Anterior cingulate cortex (tissue), 58 donors: ENCODE results near the gene MAGI3.
"Not testable (repeated sequence)": the region's sequence is repeated elsewhere in the genome, so short reads cannot be mapped to it uniquely, and the experiment has no call there.

Source experiments
- DNase-seq, 58 donors: peaks; one replicate each; lab custom pipeline; 2025; lab: John Stamatoyannopoulos, UW

MAGI3 gene

DNA sequence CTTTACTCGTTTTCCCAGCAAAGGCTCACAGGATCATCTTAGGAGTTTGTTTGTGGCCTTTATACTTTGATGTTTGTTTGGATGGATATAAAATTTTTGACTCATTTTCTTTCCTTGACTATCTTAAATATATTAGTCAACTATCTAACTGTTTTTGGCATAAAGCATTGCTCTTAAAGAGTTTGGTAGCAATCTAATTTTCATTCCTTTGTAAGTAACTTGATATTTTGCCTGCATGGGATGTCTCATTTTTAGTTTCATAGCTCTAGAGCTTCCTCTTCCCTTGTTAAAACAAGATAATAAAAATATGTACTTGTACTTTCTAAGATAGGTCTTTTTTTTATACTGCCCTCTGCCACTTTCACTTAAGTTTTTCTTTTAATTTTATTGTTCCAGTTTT lies 161.9 kb downstream of the MAGI3 start:
- DNase-seq, result no peak

DNA sequence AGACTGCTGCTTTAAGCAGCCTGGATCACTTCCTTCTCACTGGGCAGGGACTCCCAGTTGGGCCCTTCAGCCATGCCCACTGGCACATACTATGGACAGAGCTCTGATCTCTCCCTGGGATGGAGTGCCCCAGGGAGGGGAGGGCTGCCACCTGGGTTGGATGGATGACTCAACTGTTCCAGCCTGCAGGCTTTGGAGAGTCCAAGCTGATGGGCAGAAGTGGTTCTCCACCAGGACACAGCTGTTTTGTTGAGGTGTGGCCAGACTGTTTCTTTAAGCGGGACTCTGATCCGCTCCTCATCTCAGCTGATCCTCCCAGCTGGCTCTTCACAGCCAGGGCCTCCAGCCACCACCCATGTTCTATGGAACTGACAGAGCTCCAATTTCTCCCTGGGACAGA lies 166.9 kb downstream of the MAGI3 start:
- no peak for DNase-seq

GRCh38 chr1:113565621-113566020 lies 175.3 kb downstream of the MAGI3 start:
- no peak for DNase-seq

GRCh38 chr1:113567427-113567826 lies 177.1 kb downstream of the MAGI3 start:
- DNase-seq, result no peak

- not testable (repeated sequence) for DNase-seq
These were observed 185.5 kb downstream of the MAGI3 start for GRCh38 chr1:113575744-113576260.

DNA sequence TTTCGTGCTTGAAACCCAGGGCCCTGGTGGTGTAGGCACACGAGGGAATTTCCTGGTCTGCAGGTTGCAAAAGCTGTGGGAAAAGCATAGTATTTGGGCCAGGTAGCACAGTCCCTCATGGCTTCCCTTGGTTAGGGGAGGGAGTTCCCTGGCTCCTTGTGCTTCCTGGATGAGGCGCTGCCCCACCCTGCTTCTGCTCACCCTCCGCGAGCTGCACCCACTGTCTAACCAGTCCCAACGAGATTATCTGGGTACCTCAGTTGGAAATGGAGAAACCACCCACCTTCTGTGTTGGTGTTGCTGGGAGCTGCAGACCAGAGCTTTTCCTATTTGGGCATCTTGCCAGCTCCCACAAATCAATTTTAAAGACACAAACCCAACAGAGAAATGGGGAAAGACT lies 186.0 kb downstream of the MAGI3 start:
- no peak for DNase-seq

DNA sequence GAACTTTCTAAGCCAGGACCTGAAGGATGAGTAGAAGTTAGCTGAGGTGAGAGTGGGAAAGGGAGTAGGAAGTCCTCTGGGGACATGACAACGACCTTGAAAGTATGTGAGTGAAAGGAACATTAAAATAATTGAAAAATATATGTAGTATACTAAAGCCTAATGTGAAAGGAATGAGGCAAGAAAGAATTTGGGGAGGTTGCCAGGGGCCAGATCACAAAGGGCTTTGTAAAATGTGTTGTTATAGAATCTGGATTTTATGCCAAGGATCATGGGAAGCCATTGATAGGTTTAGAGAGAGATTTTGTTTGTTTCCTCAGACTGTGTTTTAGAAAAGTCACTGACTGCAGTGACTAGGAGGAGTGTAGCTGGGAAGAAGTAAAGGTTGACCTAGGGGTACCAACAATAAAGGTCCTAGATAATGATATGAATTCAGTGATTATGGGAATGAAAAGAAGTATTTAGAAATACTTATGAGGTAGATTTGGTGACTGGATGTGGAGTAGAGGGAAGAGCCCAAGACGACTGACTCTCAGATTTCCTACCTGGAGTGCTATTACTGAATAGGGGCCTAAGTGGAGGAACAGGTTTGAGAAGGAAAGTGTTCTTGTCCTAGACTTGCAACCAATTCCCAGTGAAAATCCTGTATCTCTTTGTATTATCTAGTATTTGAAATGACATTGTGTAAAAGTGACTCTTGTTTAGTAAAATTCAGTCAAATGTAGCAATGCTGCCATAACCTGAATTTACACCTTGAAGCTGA lies 189.1 kb downstream of the MAGI3 start:
- DNase-seq, result no peak

GRCh38 chr1:113581323-113581722 lies 191.0 kb downstream of the MAGI3 start:
- no peak for DNase-seq

- no peak for DNase-seq
These were observed 191.8 kb downstream of the MAGI3 start for GRCh38 chr1:113582084-113582483.

GRCh38 chr1:113587475-113587874 lies 197.2 kb downstream of the MAGI3 start:
- no peak for DNase-seq

DNA sequence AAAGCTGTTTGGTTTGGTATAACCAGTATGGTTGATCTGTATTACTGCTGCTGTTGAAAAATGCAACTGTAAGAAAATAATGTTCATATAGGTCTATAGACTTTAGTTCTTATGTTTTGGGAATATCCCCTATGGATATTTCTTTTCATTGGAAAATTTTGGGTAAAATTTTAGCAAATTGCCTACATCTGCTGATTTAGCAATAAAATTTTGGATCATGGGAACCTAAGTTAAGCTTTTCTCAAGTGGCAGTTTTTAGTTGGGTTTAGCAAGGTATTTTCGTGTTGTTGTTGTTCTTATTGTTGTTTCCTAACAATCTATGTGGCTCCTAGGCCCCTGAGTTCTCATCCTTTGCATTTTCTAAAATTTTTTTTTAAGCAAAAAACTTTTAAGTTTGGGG lies 201.9 kb downstream of the MAGI3 start:
- no peak for DNase-seq

- DNase-seq, result no peak
These were observed 203.4 kb downstream of the MAGI3 start for GRCh38 chr1:113593550-113594297.

DNA sequence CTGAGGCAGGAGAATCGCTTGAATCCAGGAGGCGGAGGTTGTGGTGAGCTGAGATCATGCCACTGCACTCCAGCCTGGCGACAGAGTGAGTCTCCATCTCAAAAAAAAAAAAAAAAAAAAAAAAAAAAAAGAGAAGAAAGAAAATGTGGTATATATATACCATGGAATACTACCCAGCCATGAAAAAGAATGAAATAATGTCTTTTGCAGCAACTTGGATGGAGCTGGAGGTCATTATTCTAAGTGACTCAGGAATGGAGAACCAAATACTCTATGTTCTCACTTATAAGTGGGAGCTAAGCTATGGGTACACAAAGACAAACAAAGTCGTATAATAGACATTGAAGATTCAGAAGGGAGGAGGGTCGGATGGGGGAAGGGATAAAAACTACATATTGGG lies 214.2 kb downstream of the MAGI3 start:
- not testable (repeated sequence) for DNase-seq

GRCh38 chr1:113605146-113605545 lies 214.8 kb downstream of the MAGI3 start:
- no peak for DNase-seq

- no peak for DNase-seq
These were observed 218.1 kb downstream of the MAGI3 start for GRCh38 chr1:113608399-113608798.

DNA sequence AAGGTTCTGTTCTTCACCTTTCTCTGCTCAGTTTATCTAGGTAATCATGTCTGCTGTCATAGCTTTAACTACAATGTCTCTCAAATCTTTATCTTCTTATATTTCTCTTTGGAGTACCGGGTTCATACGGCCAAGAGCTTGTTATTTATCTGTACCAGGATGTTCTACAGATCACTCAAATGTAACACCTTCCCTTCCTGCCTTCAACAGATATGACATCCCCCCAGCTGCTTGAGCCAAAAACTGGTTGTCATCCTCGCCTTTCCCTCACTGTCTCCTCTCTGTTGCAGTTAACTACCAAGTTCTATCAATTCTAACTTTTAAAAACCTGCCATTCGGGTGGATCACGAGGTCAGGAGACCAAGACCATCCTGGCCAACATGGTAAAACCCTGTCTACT lies 220.1 kb downstream of the MAGI3 start:
- no peak for DNase-seq

- DNase-seq, result no peak
These were observed 225.1 kb downstream of the MAGI3 start for GRCh38 chr1:113615425-113615824.

- peak in 33 of 58 donors; percentile 1 to 84 (median 17) for DNase-seq
These were observed 225.8 kb downstream of the MAGI3 start for GRCh38 chr1:113616156-113616555.

GRCh38 chr1:113617438-113618141 lies 227.3 kb downstream of the MAGI3 start:
- no peak for DNase-seq

DNA sequence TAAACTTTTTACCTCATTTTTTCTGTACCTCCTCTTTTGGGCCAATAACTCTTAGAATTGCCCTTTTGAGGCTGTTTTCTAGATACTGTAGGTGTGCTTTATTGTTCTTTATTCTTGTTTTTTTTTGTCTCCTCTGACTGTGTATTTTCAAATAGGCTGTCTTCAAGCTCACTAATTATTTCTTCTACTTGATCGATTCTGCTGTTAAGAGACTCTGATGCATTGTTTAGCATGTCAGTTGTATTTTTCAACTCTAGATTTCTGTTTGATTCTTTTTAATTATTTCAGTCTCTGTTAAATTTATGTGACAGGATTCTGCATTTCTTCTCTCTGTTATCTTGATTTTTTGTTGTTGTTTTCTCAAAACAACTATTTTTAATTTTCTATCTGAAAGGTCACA lies 238.7 kb downstream of the MAGI3 start:
- DNase-seq, result no peak
